ENCODE data around the gene MLLT6.

The MLLT6 gene

GRCh38 chr17:38706505-38707216 lies 1.6 kb downstream of the MLLT6 start:
- DNase-seq (ENCODE audit: low read depth): peak; percentile 33

GRCh38 chr17:38707678-38708351 lies 2.7 kb downstream of the MLLT6 start:
- DNase-seq (ENCODE audit: low read depth): no peak

- no peak for DNase-seq (ENCODE audit: low read depth)
Observed at GRCh38 chr17:38709104-38709820, 4.2 kb downstream of the MLLT6 start.

GRCh38 chr17:38709864-38710603 lies 5.0 kb downstream of the MLLT6 start:
- no peak for DNase-seq (ENCODE audit: low read depth)

GRCh38 chr17:38710604-38710962 lies 5.5 kb downstream of the MLLT6 start:
- DNase-seq (ENCODE audit: low read depth): no peak

- no peak for DNase-seq (ENCODE audit: low read depth)
Observed at GRCh38 chr17:38710985-38711384, 5.9 kb downstream of the MLLT6 start.

GRCh38 chr17:38711792-38712571 lies 6.9 kb downstream of the MLLT6 start:
- DNase-seq (ENCODE audit: low read depth): no peak

GRCh38 chr17:38712593-38712992 lies 7.5 kb downstream of the MLLT6 start:
- DNase-seq (ENCODE audit: low read depth): no peak

- DNase-seq (ENCODE audit: low read depth): no peak
Observed at GRCh38 chr17:38713456-38714075, 8.5 kb downstream of the MLLT6 start.

GRCh38 chr17:38715216-38715943 lies 10.3 kb downstream of the MLLT6 start:
- DNase-seq (ENCODE audit: low read depth): no peak

- DNase-seq (ENCODE audit: low read depth): no peak
Observed at GRCh38 chr17:38716368-38717005, 11.4 kb downstream of the MLLT6 start.

- no peak for DNase-seq (ENCODE audit: low read depth)
Observed at GRCh38 chr17:38717139-38717745, 12.2 kb downstream of the MLLT6 start.

- DNase-seq (ENCODE audit: low read depth): no peak
Observed at GRCh38 chr17:38719289-38719942, 14.3 kb downstream of the MLLT6 start.

- DNase-seq (ENCODE audit: low read depth): no peak
Observed at GRCh38 chr17:38719943-38720641, 15.0 kb downstream of the MLLT6 start.

GRCh38 chr17:38720941-38721340 lies 15.9 kb downstream of the MLLT6 start:
- no peak for DNase-seq (ENCODE audit: low read depth)

- DNase-seq (ENCODE audit: low read depth): no peak
Observed at GRCh38 chr17:38721802-38722201, 16.7 kb downstream of the MLLT6 start.

GRCh38 chr17:38724337-38724988 lies 19.4 kb downstream of the MLLT6 start:
- no peak for DNase-seq (ENCODE audit: low read depth)

- no peak for DNase-seq (ENCODE audit: low read depth)
Observed at GRCh38 chr17:38725066-38725465, 20.0 kb downstream of the MLLT6 start.
